AG04450 (cell line): Measurements from ENCODE around the gene PLOD2. TPM values are rescaled to one million over a fixed set of nuclear protein-coding genes. Genes with fewer than 3 reads are reported as not detected.

ENCODE experiments used
- CTCF ChIA-PET: fragments of 300-600, 350-600 bp; formaldehyde crosslinking; extraction: SDS; loops from one replicate; lab custom pipeline; 2022; ENCODE audit warnings: antibody characterized with exemption, inconsistent platforms; lab: Charles Lee
- POLR2A ChIA-PET: fragments of 350-600 bp; formaldehyde crosslinking; extraction: SDS; loops from one replicate; lab custom pipeline; 2021; ENCODE audit warnings: antibody characterized with exemption, inconsistent platforms; lab: Yijun Ruan, JAX
- DNase-seq: peaks from one replicate; pipeline ENCODE4 v3.0.0-alpha.2; 2011; ENCODE audit warnings: low read depth, low spot score
- H3K27ac ChIP-seq: one replicate; pipeline ENCODE4 v1.5.1; 2012; ENCODE audit warnings: low read depth, low read length, control low read depth
- H3K27me3 ChIP-seq: one replicate; pipeline ENCODE4 v1.6.0; 2012; ENCODE audit warnings: low read length; ENCODE audit not compliant: control insufficient read depth, insufficient read depth
- H3K4me3 ChIP-seq: 2 replicates; pipeline ENCODE4 v1.5.1; 2011; ENCODE audit warnings: mild to moderate bottlenecking, low read depth, low read length, control low read depth
- H3K9me3 ChIP-seq: 2 replicates; pipeline ENCODE4 v1.5.1; 2012; ENCODE audit warnings: low read length; ENCODE audit not compliant: control insufficient read depth, insufficient read depth
- CTCF ChIP-seq: IDR thresholded peaks from 2 replicates; pipeline ENCODE4 v1.5.1; 2011; ENCODE audit warnings: low read depth, low read length, control low read depth, inconsistent platforms
- polyA plus RNA-seq: library from polyadenylated mRNA; depleted of rRNA; stranded (reverse); fragments of >200 nt; gene quantifications from 2 replicates; pipeline ENCODE4 v1.2.3, GENCODE V29; 2011

PLOD2 gene
- polyA plus RNA-seq, 1 experiment = 88.9 TPM

- H3K27ac ChIP-seq = no peak overlapping the region
- POLR2A ChIA-PET = no interaction called here
- H3K27me3 ChIP-seq = no peaks in the 10 kb centered on the region
- DNase-seq = no peak
- CTCF ChIA-PET = interaction anchor here (1.3 to 1.4 kb wide), 2 partner anchors 42 to 83 kb away, joined by 4 to 7 read pairs; no protein-coding TSS in a partner anchor
- H3K9me3 ChIP-seq = no peaks in the 10 kb centered on the region
- no peak overlapping the region for H3K4me3 ChIP-seq
- no peak for TF ChIP-seq CTCF
Observed at GRCh38 chr3:146106986-146107385, 54.0 kb downstream of the PLOD2 start.

- Histone ChIP-seq H3K9me3 (no peaks in the 10 kb centered on the region), H3K27me3 (no peaks in the 10 kb centered on the region), H3K27ac (no peak overlapping the region), H3K4me3 (no peak overlapping the region)
- POLR2A ChIA-PET = no interaction called here
- CTCF ChIA-PET = interaction anchor here (0.5 to 1.4 kb wide), 4 partner anchors 39 to 487 kb away, joined by 3 read pairs; no protein-coding TSS in a partner anchor
- no peak for DNase-seq
- no peak for TF ChIP-seq CTCF
Observed at GRCh38 chr3:146104068-146104467, 56.9 kb downstream of the PLOD2 start.

- Histone ChIP-seq H3K4me3 (no peak overlapping the region), H3K27ac (no peak overlapping the region), H3K9me3 (no peaks in the 10 kb centered on the region), H3K27me3 (no peaks in the 10 kb centered on the region)
- no peak for DNase-seq
- ChIA-PET CTCF (no interaction called here), POLR2A (no interaction called here)
- no peak for TF ChIP-seq CTCF
Observed at GRCh38 chr3:146102885-146103284, 58.1 kb downstream of the PLOD2 start.

GRCh38 chr3:146101538-146101937 lies 59.4 kb downstream of the PLOD2 start:
- ChIA-PET CTCF (no interaction called here), POLR2A (no interaction called here)
- no peak for TF ChIP-seq CTCF
- H3K4me3 ChIP-seq = no peak overlapping the region
- no peaks in the 10 kb centered on the region for H3K27me3 ChIP-seq
- no peak overlapping the region for H3K27ac ChIP-seq
- DNase-seq = no peak
- no peaks in the 10 kb centered on the region for H3K9me3 ChIP-seq

- Histone ChIP-seq H3K9me3 (no peaks in the 10 kb centered on the region), H3K27ac (no peak overlapping the region), H3K27me3 (no peaks in the 10 kb centered on the region), H3K4me3 (no peak overlapping the region)
- TF ChIP-seq CTCF = no peak
- POLR2A ChIA-PET = no interaction called here
- no peak for DNase-seq
- CTCF ChIA-PET = no interaction called here
Observed at GRCh38 chr3:146100825-146101444, 60.0 kb downstream of the PLOD2 start.
